ENCODE measurements around the gene DR1. TPM values are rescaled to one million over a fixed set of nuclear protein-coding genes. Genes with fewer than 3 reads are reported as not detected.

DR1 gene
- total RNA-seq, 1 donor from 2014 or later, result 64.8 TPM

DNA sequence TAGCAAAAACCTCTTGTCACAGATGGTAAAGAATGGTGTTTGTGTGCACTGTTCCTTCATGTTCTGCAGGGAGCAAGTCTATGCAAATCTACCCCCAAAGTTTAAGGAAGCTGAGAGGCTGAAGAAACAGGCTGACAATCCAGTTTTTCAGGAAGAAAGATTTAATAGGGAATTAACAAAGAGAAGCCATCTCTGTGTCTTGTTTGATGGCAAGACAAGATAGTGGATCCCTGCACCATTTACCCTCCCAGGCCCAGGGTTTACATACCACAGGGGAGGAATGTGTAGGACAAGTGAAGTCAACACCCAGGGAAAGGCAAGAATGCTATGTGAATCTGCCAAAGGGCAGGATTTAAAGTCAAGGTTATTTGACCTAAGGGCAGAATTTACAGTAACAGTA is 54.1 kb downstream of the DR1 start:
- no peaks in the 10 kb centered on the region for H3K36me3 ChIP-seq (ENCODE audit: control insufficient read depth, insufficient read depth, low read length)
- no peaks in the 10 kb centered on the region for H3K27me3 ChIP-seq (ENCODE audit: control insufficient read depth, insufficient read depth, low read length)
- no peak overlapping the region for H3K4me3 ChIP-seq (ENCODE audit: low read depth, low read length)
- TF ChIP-seq, protein P1, sequence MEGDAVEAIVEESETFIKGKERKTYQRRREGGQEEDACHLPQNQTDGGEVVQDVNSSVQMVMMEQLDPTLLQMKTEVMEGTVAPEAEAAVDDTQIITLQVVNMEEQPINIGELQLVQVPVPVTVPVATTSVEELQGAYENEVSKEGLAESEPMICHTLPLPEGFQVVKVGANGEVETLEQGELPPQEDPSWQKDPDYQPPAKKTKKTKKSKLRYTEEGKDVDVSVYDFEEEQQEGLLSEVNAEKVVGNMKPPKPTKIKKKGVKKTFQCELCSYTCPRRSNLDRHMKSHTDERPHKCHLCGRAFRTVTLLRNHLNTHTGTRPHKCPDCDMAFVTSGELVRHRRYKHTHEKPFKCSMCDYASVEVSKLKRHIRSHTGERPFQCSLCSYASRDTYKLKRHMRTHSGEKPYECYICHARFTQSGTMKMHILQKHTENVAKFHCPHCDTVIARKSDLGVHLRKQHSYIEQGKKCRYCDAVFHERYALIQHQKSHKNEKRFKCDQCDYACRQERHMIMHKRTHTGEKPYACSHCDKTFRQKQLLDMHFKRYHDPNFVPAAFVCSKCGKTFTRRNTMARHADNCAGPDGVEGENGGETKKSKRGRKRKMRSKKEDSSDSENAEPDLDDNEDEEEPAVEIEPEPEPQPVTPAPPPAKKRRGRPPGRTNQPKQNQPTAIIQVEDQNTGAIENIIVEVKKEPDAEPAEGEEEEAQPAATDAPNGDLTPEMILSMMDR (IDR thresholded peaks at IDR 0.05; ENCODE audit: insufficient read depth, low read length, severe bottlenecking), result no peak
- DNase-seq (ENCODE audit: low read depth) (peak; percentile 36), FAIRE-seq (no peak)

DNA sequence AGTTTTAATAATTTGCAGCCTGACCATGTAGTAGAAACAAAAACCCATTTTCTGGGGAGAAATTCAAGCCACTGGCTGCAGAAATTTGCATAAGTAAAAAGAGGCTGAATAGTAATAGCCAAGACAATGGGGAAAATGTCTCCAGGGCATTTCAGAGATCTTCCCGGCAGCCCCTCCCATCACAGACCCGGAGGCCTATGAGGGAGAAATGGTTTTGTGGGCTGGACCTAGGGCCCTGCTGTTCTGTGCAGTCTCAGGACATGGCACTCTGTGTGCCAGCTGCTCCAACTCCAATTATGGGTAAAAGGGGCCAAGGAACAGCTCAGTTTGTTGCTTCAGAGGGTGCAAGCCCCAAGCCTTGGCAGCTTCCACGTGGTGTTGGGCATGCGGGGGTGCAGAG is 62.5 kb downstream of the DR1 start:
- TF ChIP-seq, protein P1 (IDR thresholded peaks at IDR 0.05; ENCODE audit: insufficient read depth, low read length, severe bottlenecking), result no peak
- no peaks in the 10 kb centered on the region for H3K36me3 ChIP-seq (ENCODE audit: control insufficient read depth, insufficient read depth, low read length)
- no peaks in the 10 kb centered on the region for H3K27me3 ChIP-seq (ENCODE audit: control insufficient read depth, insufficient read depth, low read length)
- DNase-seq (ENCODE audit: low read depth) (no peak), FAIRE-seq (no peak)
- no peak overlapping the region for H3K4me3 ChIP-seq (ENCODE audit: low read depth, low read length)

DNA sequence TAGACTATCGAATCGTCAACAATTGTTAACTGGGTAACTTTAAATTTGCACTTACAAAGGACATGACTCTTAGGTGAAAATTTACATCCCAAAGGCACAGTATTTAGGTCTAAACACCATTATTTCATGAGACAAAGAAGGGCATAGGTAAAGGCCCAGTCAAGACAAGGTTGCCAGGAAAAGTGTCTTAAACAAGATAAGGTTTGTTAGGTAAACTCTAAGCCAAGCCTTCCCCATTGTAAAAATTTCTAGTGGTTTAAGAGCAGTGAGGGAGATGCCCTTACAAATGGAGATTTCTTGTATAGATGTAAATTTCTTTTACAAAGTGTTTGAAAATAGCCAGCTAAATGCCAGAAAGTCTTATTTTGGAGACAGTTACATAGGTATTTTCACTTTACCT is 65.3 kb downstream of the DR1 start:
- no peak for DNase-seq (ENCODE audit: low read depth)
- TF ChIP-seq, protein P1 (IDR thresholded peaks at IDR 0.05; ENCODE audit: insufficient read depth, low read length, severe bottlenecking), result no peak
- Histone ChIP-seq H3K36me3 (ENCODE audit: control insufficient read depth, insufficient read depth, low read length) (no peaks in the 10 kb centered on the region), H3K4me3 (ENCODE audit: low read depth, low read length) (no peak overlapping the region), H3K27me3 (ENCODE audit: control insufficient read depth, insufficient read depth, low read length) (no peaks in the 10 kb centered on the region)
- no peak for FAIRE-seq

DNA sequence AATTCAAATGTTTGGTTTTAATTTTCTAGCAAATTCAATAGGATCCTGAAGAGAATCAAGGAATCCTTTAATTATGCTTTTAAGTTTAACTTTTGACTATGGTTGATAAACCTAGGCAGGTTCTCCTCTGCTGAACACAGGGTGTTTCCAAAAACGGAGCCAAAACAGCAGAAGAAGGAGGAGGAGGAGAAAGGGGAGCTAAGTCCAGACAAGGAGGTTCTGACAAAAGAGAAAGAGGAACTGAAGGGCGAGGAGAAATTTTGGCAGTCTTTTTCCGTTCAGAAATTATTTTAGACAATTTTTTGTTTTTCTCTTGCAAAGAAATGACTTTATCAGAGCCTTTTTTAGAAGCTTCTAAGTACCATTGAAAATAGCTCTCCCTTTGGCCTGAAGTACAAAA is 69.0 kb downstream of the DR1 start:
- no peaks in the 10 kb centered on the region for H3K27me3 ChIP-seq (ENCODE audit: control insufficient read depth, insufficient read depth, low read length)
- DNase-seq (ENCODE audit: low read depth) (no peak), FAIRE-seq (no peak)
- TF ChIP-seq, protein P1 (IDR thresholded peaks at IDR 0.05; ENCODE audit: insufficient read depth, low read length, severe bottlenecking), result no peak
- no peaks in the 10 kb centered on the region for H3K36me3 ChIP-seq (ENCODE audit: control insufficient read depth, insufficient read depth, low read length)
- no peak overlapping the region for H3K4me3 ChIP-seq (ENCODE audit: low read depth, low read length)

DNA sequence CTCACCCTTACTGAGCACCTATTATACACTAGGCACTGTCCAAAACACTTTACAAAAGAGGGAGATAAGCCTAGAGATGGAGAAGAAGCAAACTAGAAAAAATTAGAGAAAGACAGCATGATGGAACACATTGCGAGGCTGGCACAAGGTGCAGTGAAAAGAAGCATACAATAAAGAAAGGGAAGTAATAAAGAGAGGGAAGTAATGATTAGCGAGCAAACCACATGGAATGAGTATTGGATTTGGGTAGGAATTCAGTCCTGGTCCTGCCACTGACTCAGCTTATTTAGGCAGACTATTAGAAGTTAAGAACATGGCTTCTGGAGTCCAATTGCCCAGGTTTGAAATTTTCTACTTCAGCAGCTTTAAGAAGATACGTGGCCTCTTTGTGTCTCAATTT is 69.6 kb downstream of the DR1 start:
- TF ChIP-seq, protein P1 (IDR thresholded peaks at IDR 0.05; ENCODE audit: insufficient read depth, low read length, severe bottlenecking), result no peak
- no peak for DNase-seq (ENCODE audit: low read depth)
- FAIRE-seq, result no peak
- H3K4me3 ChIP-seq (ENCODE audit: low read depth, low read length), result no peak overlapping the region
- no peaks in the 10 kb centered on the region for H3K27me3 ChIP-seq (ENCODE audit: control insufficient read depth, insufficient read depth, low read length)
- H3K36me3 ChIP-seq (ENCODE audit: control insufficient read depth, insufficient read depth, low read length), result no peaks in the 10 kb centered on the region

DNA sequence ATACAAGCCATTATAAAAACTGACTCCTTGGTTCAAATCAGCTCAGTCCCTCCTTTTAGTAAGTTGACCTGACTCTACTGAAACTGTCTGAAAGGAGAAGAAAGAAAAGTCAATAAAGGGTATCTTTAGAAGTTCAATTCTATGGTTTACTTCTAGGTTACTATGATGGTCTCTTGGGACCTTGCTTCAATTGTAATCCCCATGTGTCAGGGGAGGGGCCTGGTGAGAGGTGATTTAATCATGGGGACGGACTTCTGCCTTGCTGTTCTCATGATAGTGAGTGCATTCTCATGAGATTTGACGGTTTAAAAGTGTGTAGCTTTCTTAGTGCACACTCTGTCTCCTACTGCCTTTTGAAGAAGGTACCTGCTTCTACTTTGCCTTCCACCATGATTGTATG is 70.5 kb downstream of the DR1 start:
- no peak for FAIRE-seq
- H3K36me3 ChIP-seq (ENCODE audit: control insufficient read depth, insufficient read depth, low read length), result no peaks in the 10 kb centered on the region
- no peak overlapping the region for H3K4me3 ChIP-seq (ENCODE audit: low read depth, low read length)
- TF ChIP-seq, protein P1 (IDR thresholded peaks at IDR 0.05; ENCODE audit: insufficient read depth, low read length, severe bottlenecking), result no peak
- no peak for DNase-seq (ENCODE audit: low read depth)
- H3K27me3 ChIP-seq (ENCODE audit: control insufficient read depth, insufficient read depth, low read length), result no peaks in the 10 kb centered on the region

Measured in bronchial epithelial cell (primary cell).